Fibroblast of lung (primary cell): ENCODE measurements around the gene NTSR1.

ENCODE experiments used
- EZH2 ChIP-seq: IDR thresholded peaks from 2 replicates; pipeline ENCODE4 v1.5.1; 2012; ENCODE audit warnings: low read length, control low read depth, mild to moderate bottlenecking; ENCODE audit errors: missing control alignments
- TF ChIP-seq, protein P1 (sequence below), 2 donors: IDR thresholded peaks in 1 of 2; conservative IDR thresholded peaks in 1 of 2; 1 replicate in 1 of 2; 2 replicates in 1 of 2; pipeline ENCODE4 v1.5.1; 2011 to 2012; ENCODE audit warnings: low read length in 2 of 2, control low read depth in 1 of 2, inconsistent platforms in 1 of 2, low read depth in 1 of 2, mild to moderate bottlenecking in 1 of 2

DNA sequence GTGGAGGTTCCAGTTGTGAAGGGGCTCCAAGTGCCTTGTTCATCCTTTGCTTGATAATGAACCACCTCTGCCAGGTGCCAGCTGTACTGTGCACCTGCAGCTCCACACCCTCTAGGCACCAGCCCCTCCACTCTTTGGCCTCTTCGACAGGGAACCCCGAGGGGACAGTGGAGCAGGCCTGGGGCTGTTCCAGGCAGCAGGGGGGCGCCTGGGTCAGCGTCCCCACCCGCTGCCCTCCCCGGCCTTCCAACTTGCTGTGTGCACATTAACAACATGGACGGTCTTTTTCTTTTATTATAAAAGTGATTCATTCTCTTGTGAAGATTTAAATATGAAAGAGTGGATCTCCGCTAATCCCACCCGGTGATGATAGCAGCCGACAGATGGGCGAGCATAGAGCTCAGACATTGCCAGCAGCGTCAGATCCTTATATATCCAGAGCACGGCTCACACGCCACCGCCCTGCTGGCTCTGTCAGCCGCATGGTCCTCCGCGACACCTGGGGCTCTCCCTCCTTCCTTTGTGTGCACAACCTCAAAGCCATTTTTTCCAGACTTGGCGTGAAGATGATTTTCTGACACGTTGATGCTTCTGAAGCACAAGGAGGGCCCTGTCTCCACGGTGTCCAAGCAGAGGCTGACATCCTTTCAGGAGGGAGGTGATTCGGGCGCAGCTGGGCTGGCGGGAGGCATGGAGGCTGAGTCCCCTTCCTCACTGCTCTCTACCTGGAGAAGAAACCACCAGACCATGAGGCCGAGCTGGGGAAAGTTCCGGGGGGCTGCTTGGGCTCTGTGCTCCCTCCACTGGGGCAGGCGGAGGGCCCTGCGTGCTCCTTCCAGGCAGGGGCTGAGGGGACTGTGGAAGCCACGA is 65.4 kb downstream of the NTSR1 start:
- TF ChIP-seq, protein P1, sequence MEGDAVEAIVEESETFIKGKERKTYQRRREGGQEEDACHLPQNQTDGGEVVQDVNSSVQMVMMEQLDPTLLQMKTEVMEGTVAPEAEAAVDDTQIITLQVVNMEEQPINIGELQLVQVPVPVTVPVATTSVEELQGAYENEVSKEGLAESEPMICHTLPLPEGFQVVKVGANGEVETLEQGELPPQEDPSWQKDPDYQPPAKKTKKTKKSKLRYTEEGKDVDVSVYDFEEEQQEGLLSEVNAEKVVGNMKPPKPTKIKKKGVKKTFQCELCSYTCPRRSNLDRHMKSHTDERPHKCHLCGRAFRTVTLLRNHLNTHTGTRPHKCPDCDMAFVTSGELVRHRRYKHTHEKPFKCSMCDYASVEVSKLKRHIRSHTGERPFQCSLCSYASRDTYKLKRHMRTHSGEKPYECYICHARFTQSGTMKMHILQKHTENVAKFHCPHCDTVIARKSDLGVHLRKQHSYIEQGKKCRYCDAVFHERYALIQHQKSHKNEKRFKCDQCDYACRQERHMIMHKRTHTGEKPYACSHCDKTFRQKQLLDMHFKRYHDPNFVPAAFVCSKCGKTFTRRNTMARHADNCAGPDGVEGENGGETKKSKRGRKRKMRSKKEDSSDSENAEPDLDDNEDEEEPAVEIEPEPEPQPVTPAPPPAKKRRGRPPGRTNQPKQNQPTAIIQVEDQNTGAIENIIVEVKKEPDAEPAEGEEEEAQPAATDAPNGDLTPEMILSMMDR (conservative IDR thresholded peaks at IDR 0.05 in 1 of 2, IDR thresholded peaks at IDR 0.05 in 1 of 2; ENCODE audit: low read depth in 1 of 2, low read length in 2 of 2), result no peak
- no peak for TF ChIP-seq EZH2
